HepG2 (cell line): ENCODE measurements around the gene GSDMA. TPM values are rescaled to one million over a fixed set of nuclear protein-coding genes. Genes with fewer than 3 reads are reported as not detected.

Source experiments
- HMG20B ChIP-seq: conservative IDR thresholded peaks from 2 replicates; pipeline ENCODE4 v1.6.1; 2016; ENCODE audit warnings: missing genetic modification reagents, missing compliant biosample characterization
- NCOR1 ChIP-seq: fragments of 200-600 bp; sonication (generic); IDR thresholded peaks from 2 replicates; pipeline ENCODE4 v1.7.0; 2017; ENCODE audit warnings: antibody characterized with exemption, low read length, borderline replicate concordance
- ZBTB40 ChIP-seq, 2 experiments: fragments of 450-650 bp in 1 of 2; sonication (generic) in 1 of 2; formaldehyde crosslinking in 1 of 2; IDR thresholded peaks; 2 replicates each; pipeline versions ENCODE4 v1.6.1 to v1.8.0; 2016 to 2022; ENCODE audit warnings: antibody characterized with exemption in 1 of 2, mild to moderate bottlenecking in 1 of 2, missing genetic modification reagents in 1 of 2
- ZNF713 ChIP-seq: sonication (generic); formaldehyde crosslinking; IDR thresholded peaks from 2 replicates; pipeline ENCODE4 v1.4.0; 2020; ENCODE audit warnings: mild to moderate bottlenecking, missing genetic modification reagents
- ZNF883 ChIP-seq: sonication (generic); formaldehyde crosslinking; IDR thresholded peaks from 2 replicates; pipeline ENCODE4 v1.5.1; 2020; ENCODE audit warnings: mild to moderate bottlenecking, missing genetic modification reagents; ENCODE audit errors: not compliant biosample characterization
- polyA plus RNA-seq, 8 experiments: library from polyadenylated mRNA; depleted of rRNA in 3 of 8; stranded (reverse) in 7 of 8; unstranded in 1 of 8; fragments of >200 nt; fragmentation: Illumina TruSeq in 4 of 8; extraction: Trizol in 4 of 8; gene quantifications; 2 replicates each; pipeline versions ENCODE4 v1.2.1 to v1.2.3, GENCODE V29; 2011 to 2016; ENCODE audit warnings: low read depth in 4 of 8, missing spikeins in 1 of 8, mixed read lengths in 1 of 8; ENCODE audit not compliant: insufficient read depth in 1 of 8
- total RNA-seq, 5 experiments: library from RNA; depleted of rRNA; stranded (reverse); fragments of >200 nt; fragmentation: Illumina TruSeq; extraction: Trizol; gene quantifications; 2 replicates each; pipeline ENCODE4 v1.2.3, GENCODE V29; 2016; ENCODE audit warnings: low read depth in 1 of 5
- TF ChIP-seq, protein P1 (sequence below), 2 experiments: sonication (generic) in 1 of 2; formaldehyde crosslinking in 1 of 2; IDR thresholded peaks; 2 replicates each; pipeline versions ENCODE4 v1.6.1 to v1.9.0; 2014 to 2022; ENCODE audit warnings: antibody characterized with exemption in 1 of 2, borderline replicate concordance in 1 of 2, inconsistent platforms in 1 of 2, low read depth in 1 of 2, missing genetic modification reagents in 1 of 2

The GSDMA gene
- total and polyA plus RNA-seq, 2 of the 13 experiments (the other 11 are each of a cell fraction or from before 2014, with no cell fraction given) = not detected

- TF ChIP-seq ZNF713 (peak; percentile 18; the same call in 1 of the 2 replicates), NCOR1 (no peak), HMG20B (CRISPR knock-in tag) (no peak), ZBTB40 (IDR thresholded peaks at IDR 0.05) (no peak), ZBTB40 (CRISPR knock-in tag; IDR thresholded peaks at IDR 0.05) (peak; percentile 42; the same call in 1 of the 2 replicates), ZNF883 (CRISPR knock-in tag) (peak; percentile 70)
- TF ChIP-seq, protein P1, sequence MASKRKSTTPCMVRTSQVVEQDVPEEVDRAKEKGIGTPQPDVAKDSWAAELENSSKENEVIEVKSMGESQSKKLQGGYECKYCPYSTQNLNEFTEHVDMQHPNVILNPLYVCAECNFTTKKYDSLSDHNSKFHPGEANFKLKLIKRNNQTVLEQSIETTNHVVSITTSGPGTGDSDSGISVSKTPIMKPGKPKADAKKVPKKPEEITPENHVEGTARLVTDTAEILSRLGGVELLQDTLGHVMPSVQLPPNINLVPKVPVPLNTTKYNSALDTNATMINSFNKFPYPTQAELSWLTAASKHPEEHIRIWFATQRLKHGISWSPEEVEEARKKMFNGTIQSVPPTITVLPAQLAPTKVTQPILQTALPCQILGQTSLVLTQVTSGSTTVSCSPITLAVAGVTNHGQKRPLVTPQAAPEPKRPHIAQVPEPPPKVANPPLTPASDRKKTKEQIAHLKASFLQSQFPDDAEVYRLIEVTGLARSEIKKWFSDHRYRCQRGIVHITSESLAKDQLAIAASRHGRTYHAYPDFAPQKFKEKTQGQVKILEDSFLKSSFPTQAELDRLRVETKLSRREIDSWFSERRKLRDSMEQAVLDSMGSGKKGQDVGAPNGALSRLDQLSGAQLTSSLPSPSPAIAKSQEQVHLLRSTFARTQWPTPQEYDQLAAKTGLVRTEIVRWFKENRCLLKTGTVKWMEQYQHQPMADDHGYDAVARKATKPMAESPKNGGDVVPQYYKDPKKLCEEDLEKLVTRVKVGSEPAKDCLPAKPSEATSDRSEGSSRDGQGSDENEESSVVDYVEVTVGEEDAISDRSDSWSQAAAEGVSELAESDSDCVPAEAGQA (IDR thresholded peaks at IDR 0.05; ENCODE audit: low read depth) = 0 out of 2 replicates have a peak, but pooled peaks have one; percentile 25
- TF ChIP-seq, protein P1 (CRISPR knock-in tag; IDR thresholded peaks at IDR 0.05; ENCODE audit: borderline replicate concordance) = no peak
Measured at GRCh38 chr17:39920218-39921210, 42.3 kb upstream of the GSDMA start (continued).
